HG03575 (cell line): ENCODE results near the gene PLCXD3.

Experiments
- ATAC-seq: cut with Tn5 transposase; IDR thresholded peaks from one replicate; pipeline ENCODE4 v1.9.1; 2021; ENCODE audit not compliant: unreplicated experiment, insufficient number of reproducible peaks, low FRiP score; ENCODE audit errors: extremely low read depth

PLCXD3 gene

GRCh38 chr5:41420492-41421067 lies 89.8 kb downstream of the PLCXD3 start:
- no peak for ATAC-seq

GRCh38 chr5:41418220-41419031 lies 92.0 kb downstream of the PLCXD3 start:
- ATAC-seq, result no peak

- ATAC-seq, result no peak
These were observed 94.1 kb downstream of the PLCXD3 start for GRCh38 chr5:41416336-41416735.

GRCh38 chr5:41415242-41415641 lies 95.2 kb downstream of the PLCXD3 start:
- ATAC-seq, result no peak

- no peak for ATAC-seq
These were observed 95.8 kb downstream of the PLCXD3 start for GRCh38 chr5:41414598-41414997.

GRCh38 chr5:41413074-41413473 lies 97.3 kb downstream of the PLCXD3 start:
- ATAC-seq, result no peak

GRCh38 chr5:41412496-41412895 lies 97.9 kb downstream of the PLCXD3 start:
- no peak for ATAC-seq

GRCh38 chr5:41410737-41411136 lies 99.7 kb downstream of the PLCXD3 start:
- no peak for ATAC-seq

- ATAC-seq, result no peak
These were observed 100.1 kb downstream of the PLCXD3 start for GRCh38 chr5:41410307-41410706.

- ATAC-seq, result no peak
These were observed 101.5 kb downstream of the PLCXD3 start for GRCh38 chr5:41408676-41409443.

GRCh38 chr5:41406936-41407335 lies 103.5 kb downstream of the PLCXD3 start:
- no peak for ATAC-seq

- no peak for ATAC-seq
These were observed 104.0 kb downstream of the PLCXD3 start for GRCh38 chr5:41406424-41406823.

GRCh38 chr5:41404757-41405156 lies 105.6 kb downstream of the PLCXD3 start:
- ATAC-seq, result no peak

GRCh38 chr5:41403846-41404245 lies 106.6 kb downstream of the PLCXD3 start:
- no peak for ATAC-seq

GRCh38 chr5:41402845-41403244 lies 107.6 kb downstream of the PLCXD3 start:
- ATAC-seq, result no peak

- no peak for ATAC-seq
These were observed 110.6 kb downstream of the PLCXD3 start for GRCh38 chr5:41399839-41400238.

GRCh38 chr5:41392016-41392415 lies 118.4 kb downstream of the PLCXD3 start:
- ATAC-seq, result no peak

GRCh38 chr5:41374631-41375030 lies 135.8 kb downstream of the PLCXD3 start:
- ATAC-seq, result no peak

- no peak for ATAC-seq
These were observed 137.2 kb downstream of the PLCXD3 start for GRCh38 chr5:41373230-41373629.

- no peak for ATAC-seq
These were observed 138.7 kb downstream of the PLCXD3 start for GRCh38 chr5:41371738-41372137.
